ENCODE data around the gene WDPCP.
"Not testable (repeated sequence)": the region's sequence is repeated elsewhere in the genome, so short reads cannot be mapped to it uniquely, and the experiment has no call there.

The WDPCP gene

DNA sequence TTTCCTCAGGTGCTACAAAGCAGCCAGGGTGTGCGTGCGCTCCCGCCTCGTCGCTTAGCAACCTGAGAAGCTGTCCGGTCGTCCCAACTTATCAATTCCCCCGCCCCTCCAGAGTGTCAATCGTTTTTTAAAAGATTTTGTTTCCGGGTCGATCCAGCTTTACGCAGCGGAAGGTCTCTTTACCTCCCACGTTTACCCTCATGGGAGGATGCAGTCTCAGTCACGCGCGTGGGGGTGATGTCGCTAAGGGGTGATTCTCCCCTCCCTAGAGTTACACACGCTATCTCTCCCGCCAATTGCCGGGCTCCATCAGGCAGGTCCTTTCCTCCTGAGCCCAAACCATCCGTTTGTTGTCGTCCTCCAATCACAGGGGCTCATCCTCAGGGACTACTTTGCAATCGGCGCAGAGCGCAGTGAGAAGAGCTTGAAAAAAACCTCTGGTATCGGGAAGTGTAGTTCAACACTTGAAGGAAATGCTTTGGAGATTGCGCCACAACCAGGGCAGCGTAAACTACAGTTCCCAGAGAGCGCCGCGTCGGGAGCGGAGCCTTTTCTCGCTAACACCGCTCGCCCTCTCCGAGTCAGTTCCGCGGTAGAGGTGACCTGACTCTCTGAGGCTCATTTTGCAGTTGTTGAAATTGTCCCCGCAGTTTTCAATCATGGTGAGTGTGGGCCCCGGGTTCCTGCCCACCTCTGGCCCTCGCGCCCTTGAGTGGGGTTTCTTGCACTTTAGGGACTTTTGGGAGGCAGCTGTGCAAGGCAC, at the start of gene WDPCP, which contains the start of gene MDH1:
Gene WDPCP (minus strand): TSS at position 93 of the 763 bp plus-strand sequence. CDS start 206 bp downstream, outside the sequence.
Gene MDH1 (plus strand): TSS at position 579 of the 763 bp plus-strand sequence. CDS start 81 bp downstream, at position 660.
- in situ Hi-C loops (cut with HindIII; ENCODE audit: low sequenced_read_pairs), result no loop called here
- TF ChIP-seq CTCF (IDR thresholded peaks at IDR 0.05; ENCODE audit: low read depth, low read length, missing control alignments), result no peak
- DNase-seq (ENCODE audit: low read depth), result peak; percentile 99
- H3K4me3 ChIP-seq (ENCODE audit: low read depth, low read length), result peak within 1 kb of the TSS; percentile 77

- no peak overlapping the region for H3K4me3 ChIP-seq (ENCODE audit: low read depth, low read length)
- TF ChIP-seq CTCF (IDR thresholded peaks at IDR 0.05; ENCODE audit: low read depth, low read length, missing control alignments), result no peak
- DNase-seq (ENCODE audit: low read depth), result no peak
- in situ Hi-C loops (cut with HindIII; ENCODE audit: low sequenced_read_pairs), result no loop called here
Measured at GRCh38 chr2:63632382-63632781, 44.1 kb upstream of the WDPCP start.

- in situ Hi-C loops (cut with HindIII; ENCODE audit: low sequenced_read_pairs), result no loop called here
- no peak for DNase-seq (ENCODE audit: low read depth)
- no peak overlapping the region for H3K4me3 ChIP-seq (ENCODE audit: low read depth, low read length)
Measured at GRCh38 chr2:63631501-63631900, 43.2 kb upstream of the WDPCP start.

DNA sequence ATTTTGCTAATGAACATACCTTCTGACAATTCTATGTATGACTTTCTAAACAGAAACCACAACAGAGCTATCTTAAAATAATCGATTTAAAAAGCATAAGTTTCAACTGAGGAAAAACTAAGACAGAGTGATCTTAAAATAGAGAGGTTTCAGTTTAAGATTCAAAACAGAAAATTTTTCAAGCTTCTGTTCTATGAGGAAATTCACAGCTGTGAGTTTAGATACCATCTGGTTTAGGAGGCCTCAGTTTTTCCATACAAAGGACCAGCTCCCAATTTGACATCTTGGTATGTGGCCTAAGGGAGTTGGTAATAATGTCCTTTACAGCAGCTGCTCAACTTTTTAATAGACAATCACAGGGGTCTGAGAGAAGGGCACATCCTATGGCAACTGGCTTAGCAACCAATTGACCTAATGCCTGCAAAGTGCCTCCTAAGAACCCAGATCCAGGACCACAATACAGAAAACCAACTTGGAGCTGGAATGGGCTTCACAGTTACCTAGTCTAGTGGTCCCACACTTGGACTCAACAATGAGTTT, 40.2 kb upstream of the WDPCP start:
- TF ChIP-seq CTCF (IDR thresholded peaks at IDR 0.05; ENCODE audit: low read depth, low read length, missing control alignments), result no peak
- no peak overlapping the region for H3K4me3 ChIP-seq (ENCODE audit: low read depth, low read length)
- DNase-seq (ENCODE audit: low read depth), result no peak
- in situ Hi-C loops (cut with HindIII; ENCODE audit: low sequenced_read_pairs), result no loop called here

More at GRCh38 chr2:63631501-63631900, 43.2 kb upstream of the WDPCP start:
- no peak for TF ChIP-seq CTCF (IDR thresholded peaks at IDR 0.05; ENCODE audit: low read depth, low read length, missing control alignments)

DNA sequence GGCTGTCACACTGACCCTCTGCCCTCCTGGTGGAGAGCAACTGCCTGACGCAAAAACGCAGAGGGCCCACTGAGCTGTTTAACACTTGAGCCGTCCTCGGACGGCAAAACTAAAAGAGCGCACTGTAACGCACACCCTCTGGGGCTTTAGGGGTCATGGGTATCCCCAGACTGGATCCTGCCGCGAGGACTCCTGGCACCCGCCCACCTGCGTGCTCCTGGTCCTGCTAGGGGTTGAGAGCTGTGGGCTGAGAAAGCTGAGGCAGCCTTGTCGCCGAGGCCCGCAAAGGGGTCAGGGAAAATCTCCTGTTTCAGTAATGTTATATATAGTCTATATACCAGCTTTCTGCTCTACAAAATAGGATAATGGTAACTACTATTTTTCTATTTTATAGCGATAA, 39.6 kb upstream of the WDPCP start:
- in situ Hi-C loops (cut with HindIII; ENCODE audit: low sequenced_read_pairs), result no loop called here
- H3K4me3 ChIP-seq (ENCODE audit: low read depth, low read length), result no peak overlapping the region
- no peak for TF ChIP-seq CTCF (IDR thresholded peaks at IDR 0.05; ENCODE audit: low read depth, low read length, missing control alignments)
- DNase-seq (ENCODE audit: low read depth), result no peak

DNA sequence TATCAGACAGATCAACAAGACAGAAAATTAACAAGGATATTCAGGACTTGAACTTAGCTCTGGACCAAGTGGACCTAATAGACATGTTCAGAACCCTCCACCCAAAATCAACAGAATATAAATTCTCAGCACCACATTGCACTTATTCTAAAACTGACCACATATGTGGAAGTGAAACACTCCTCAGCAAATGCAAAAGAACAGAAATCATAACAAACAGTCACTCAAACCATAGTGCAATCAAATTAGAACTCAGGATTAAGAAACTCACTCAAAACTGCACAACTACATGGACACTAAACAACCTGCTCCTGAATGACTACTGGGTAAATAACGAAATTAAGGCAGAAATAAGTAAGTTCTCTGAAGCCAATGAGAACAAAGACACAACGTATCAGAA, 35.5 kb upstream of the WDPCP start:
- H3K4me3 ChIP-seq (ENCODE audit: low read depth, low read length); in situ Hi-C loops (cut with HindIII; ENCODE audit: low sequenced_read_pairs); DNase-seq (ENCODE audit: low read depth): not testable (repeated sequence)

DNA sequence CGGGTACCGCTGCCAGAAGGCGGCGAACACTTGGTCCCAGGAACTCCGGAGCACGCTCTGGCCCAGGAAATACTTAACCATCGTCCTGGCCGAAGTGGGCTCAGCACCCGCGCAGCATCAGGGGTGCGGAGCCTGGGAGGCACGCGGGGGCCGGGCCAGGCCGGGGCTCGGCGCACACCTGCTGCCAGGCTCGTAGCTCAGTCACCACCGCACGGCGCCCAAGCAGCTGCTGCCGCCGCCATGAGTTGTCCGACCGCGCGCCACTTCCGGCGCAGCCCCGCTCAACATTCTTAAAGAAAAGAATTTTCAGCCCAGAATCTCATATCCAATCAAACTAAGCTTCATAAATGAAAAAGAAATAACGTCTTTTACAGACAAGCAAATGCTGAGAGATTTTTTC, 34.5 kb upstream of the WDPCP start:
- no peak for DNase-seq (ENCODE audit: low read depth)
- TF ChIP-seq CTCF (IDR thresholded peaks at IDR 0.05; ENCODE audit: low read depth, low read length, missing control alignments), result no peak
- no peak overlapping the region for H3K4me3 ChIP-seq (ENCODE audit: low read depth, low read length)
- in situ Hi-C loops (cut with HindIII; ENCODE audit: low sequenced_read_pairs), result no loop called here
